HEK293 (cell line): ENCODE measurements around the gene ELK4.

ENCODE experiments used
- GLIS2 ChIP-seq: fragments of 450-650 bp; formaldehyde crosslinking; IDR thresholded peaks from 2 replicates; pipeline ENCODE4 v1.5.1; 2016; ENCODE audit warnings: missing biosample characterization, missing genetic modification characterization
- KLF8 ChIP-seq: fragments of 450-650 bp; formaldehyde crosslinking; IDR thresholded peaks from 2 replicates; pipeline ENCODE4 v1.5.1; 2016; ENCODE audit warnings: missing biosample characterization, missing genetic modification characterization
- KLF9 ChIP-seq: fragments of 450-650 bp; formaldehyde crosslinking; IDR thresholded peaks from 2 replicates; pipeline ENCODE4 v1.5.1; 2016; ENCODE audit warnings: missing biosample characterization, missing genetic modification characterization, low read depth
- MZF1 ChIP-seq: fragments of 450-650 bp; formaldehyde crosslinking; IDR thresholded peaks from 2 replicates; pipeline ENCODE4 v1.5.1; 2017; ENCODE audit warnings: missing biosample characterization, missing genetic modification characterization, borderline replicate concordance
- ZBTB1 ChIP-seq: fragments of 450-650 bp; formaldehyde crosslinking; IDR thresholded peaks from 2 replicates; pipeline ENCODE4 v1.5.1; 2016; ENCODE audit warnings: missing biosample characterization, missing genetic modification characterization
- ZBTB48 ChIP-seq: fragments of 450-650 bp; formaldehyde crosslinking; IDR thresholded peaks from 2 replicates; pipeline ENCODE4 v1.5.1; 2016; ENCODE audit warnings: missing biosample characterization, missing genetic modification characterization
- ZNF114 ChIP-seq: fragments of 450-650 bp; formaldehyde crosslinking; IDR thresholded peaks from 2 replicates; pipeline ENCODE4 v1.5.0; 2017; ENCODE audit warnings: missing biosample characterization, missing genetic modification characterization
- ZNF121 ChIP-seq: fragments of 450-650 bp; formaldehyde crosslinking; IDR thresholded peaks from 2 replicates; pipeline ENCODE4 v1.5.1; 2016; ENCODE audit warnings: missing biosample characterization, missing genetic modification characterization
- ZNF658 ChIP-seq: fragments of 450-650 bp; formaldehyde crosslinking; IDR thresholded peaks from 2 replicates; pipeline ENCODE4; 2016; ENCODE audit warnings: missing biosample characterization, missing genetic modification characterization
- TF ChIP-seq, protein P1 (sequence below): fragments of 450-650 bp; formaldehyde crosslinking; IDR thresholded peaks from 2 replicates; pipeline ENCODE4 v1.5.1; 2016; ENCODE audit warnings: missing biosample characterization, missing genetic modification characterization

- TF ChIP-seq MZF1 (tag by site-specific recombination) (no peak), KLF8 (tag by site-specific recombination) (no peak), ZNF114 (tag by site-specific recombination) (no peak), GLIS2 (tag by site-specific recombination) (no peak), ZBTB1 (no peak), ZNF121 (tag by site-specific recombination) (no peak), ZBTB48 (tag by site-specific recombination) (no peak), ZNF658 (tag by site-specific recombination) (no peak), KLF9 (tag by site-specific recombination) (no peak)
- TF ChIP-seq, protein P1, sequence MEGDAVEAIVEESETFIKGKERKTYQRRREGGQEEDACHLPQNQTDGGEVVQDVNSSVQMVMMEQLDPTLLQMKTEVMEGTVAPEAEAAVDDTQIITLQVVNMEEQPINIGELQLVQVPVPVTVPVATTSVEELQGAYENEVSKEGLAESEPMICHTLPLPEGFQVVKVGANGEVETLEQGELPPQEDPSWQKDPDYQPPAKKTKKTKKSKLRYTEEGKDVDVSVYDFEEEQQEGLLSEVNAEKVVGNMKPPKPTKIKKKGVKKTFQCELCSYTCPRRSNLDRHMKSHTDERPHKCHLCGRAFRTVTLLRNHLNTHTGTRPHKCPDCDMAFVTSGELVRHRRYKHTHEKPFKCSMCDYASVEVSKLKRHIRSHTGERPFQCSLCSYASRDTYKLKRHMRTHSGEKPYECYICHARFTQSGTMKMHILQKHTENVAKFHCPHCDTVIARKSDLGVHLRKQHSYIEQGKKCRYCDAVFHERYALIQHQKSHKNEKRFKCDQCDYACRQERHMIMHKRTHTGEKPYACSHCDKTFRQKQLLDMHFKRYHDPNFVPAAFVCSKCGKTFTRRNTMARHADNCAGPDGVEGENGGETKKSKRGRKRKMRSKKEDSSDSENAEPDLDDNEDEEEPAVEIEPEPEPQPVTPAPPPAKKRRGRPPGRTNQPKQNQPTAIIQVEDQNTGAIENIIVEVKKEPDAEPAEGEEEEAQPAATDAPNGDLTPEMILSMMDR, result no peak
These were observed 26.8 kb downstream of the ELK4 start for GRCh38 chr1:205604825-205605505.
